ENCODE measurements around the gene MEN1. TPM values are rescaled to one million over a fixed set of nuclear protein-coding genes. Genes with fewer than 3 reads are reported as not detected.

MEN1 gene
- total RNA-seq, 1 experiment from 2014 or later, result 29.2 TPM

DNA sequence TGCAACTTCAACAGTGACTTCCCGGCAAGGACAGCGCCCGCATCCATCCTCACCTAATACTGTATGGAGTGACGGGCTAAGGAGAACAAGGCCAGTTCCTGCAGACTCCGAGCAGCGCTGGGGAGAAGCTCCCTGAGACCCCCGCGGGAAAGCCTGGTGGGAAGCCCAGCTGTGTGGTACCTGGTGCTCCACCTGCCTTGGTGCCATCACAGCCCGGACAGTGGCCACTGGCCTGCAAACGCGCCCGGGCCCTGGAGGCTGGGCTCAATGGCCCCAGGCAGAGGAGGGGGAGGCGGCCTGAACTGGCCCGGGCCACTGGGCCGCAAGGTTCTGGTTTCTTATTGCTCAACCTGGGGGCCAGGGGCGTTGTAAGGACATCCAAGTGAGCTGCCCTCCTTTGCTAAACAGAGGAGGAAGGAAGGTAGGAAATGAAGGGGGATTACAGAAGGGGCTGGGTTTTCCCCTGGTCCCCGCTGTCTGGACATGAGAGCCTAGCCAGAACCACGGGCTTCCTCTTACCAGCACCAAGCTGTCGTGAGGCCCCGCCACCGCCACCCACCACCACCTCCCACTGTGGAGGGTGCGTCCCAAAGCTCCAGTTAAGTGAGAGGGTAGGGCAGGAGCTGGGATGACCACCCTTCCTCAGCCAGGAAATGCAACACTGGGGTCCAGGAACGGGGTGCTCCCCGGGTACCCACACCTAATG, 42.6 kb upstream of the MEN1 start:
- Mint-ChIP-seq H3K27ac (ENCODE audit: low read depth, unreplicated experiment) (peak overlapping the region; percentile 70), H3K36me3 (ENCODE audit: insufficient read depth, unreplicated experiment) (peaks cover 23% of the 10 kb centered on the region), H3K27me3 (ENCODE audit: insufficient read depth, unreplicated experiment) (no peaks in the 10 kb centered on the region), H3K4me1 (ENCODE audit: insufficient read depth, unreplicated experiment) (peaks cover 34% of the 10 kb centered on the region), H3K4me3 (ENCODE audit: unreplicated experiment) (no peak overlapping the region), H3K9me3 (ENCODE audit: unreplicated experiment) (no peaks in the 10 kb centered on the region)
- TF ChIP-seq, protein P1, sequence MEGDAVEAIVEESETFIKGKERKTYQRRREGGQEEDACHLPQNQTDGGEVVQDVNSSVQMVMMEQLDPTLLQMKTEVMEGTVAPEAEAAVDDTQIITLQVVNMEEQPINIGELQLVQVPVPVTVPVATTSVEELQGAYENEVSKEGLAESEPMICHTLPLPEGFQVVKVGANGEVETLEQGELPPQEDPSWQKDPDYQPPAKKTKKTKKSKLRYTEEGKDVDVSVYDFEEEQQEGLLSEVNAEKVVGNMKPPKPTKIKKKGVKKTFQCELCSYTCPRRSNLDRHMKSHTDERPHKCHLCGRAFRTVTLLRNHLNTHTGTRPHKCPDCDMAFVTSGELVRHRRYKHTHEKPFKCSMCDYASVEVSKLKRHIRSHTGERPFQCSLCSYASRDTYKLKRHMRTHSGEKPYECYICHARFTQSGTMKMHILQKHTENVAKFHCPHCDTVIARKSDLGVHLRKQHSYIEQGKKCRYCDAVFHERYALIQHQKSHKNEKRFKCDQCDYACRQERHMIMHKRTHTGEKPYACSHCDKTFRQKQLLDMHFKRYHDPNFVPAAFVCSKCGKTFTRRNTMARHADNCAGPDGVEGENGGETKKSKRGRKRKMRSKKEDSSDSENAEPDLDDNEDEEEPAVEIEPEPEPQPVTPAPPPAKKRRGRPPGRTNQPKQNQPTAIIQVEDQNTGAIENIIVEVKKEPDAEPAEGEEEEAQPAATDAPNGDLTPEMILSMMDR (IDR thresholded peaks at IDR 0.05; ENCODE audit: unreplicated experiment), result no peak
- ChIA-PET POLR2A (interaction anchor here (1.0 to 7.8 kb wide), 2 partner anchors 24 to 188 kb away, joined by 3 to 79 read pairs; partner anchors contain the start of genes EHD1 and SAC3D1), CTCF (interaction anchor here (0.5 to 15.7 kb wide), 4 partner anchors 24 to 49 kb away, joined by 3 to 286 read pairs (median 5); partner anchors contain the start of gene EHD1)
- intact Hi-C loops (cut with micrococcal nuclease), result no loop called here
- no peak for DNase-seq (ENCODE audit: unreplicated experiment)
- BruUV-seq (replicated peaks), result TSS peak; percentile 23

DNA sequence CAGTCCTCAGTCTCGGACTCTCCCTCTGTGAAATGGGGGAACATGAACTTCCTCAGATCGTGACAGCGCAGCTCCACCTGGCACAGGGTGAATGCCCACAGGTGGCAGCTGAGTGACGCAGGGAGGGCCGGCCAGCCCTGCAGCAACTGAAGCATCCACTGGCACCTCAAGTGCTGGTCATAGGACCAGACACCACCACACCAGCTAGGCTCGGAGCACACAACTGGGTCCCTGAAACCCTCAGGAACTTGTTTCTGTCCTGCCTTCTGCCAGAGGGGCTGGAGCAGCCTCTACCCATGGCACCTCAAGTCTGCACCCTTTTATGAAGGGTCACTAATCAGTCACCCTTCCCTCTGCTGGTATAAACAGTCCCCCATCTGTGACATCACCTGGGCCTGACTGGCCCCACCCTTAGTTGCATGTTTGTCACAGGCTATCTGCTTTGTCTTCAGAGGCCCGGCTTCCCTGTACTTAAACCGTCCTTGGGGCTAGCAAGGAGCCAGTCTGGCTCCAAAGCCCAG, 41.5 kb upstream of the MEN1 start:
- TF ChIP-seq, protein P1 (IDR thresholded peaks at IDR 0.05; ENCODE audit: unreplicated experiment), result no peak
- CTCF ChIA-PET, result interaction anchor here (0.6 to 15.7 kb wide), 4 partner anchors 30 to 257 kb away, joined by 3 to 286 read pairs (median 5); partner anchors contain the start of gene EHD1
- H3K4me1 Mint-ChIP-seq (ENCODE audit: insufficient read depth, unreplicated experiment), result peaks cover 40% of the 10 kb centered on the region
- no peaks in the 10 kb centered on the region for H3K9me3 Mint-ChIP-seq (ENCODE audit: unreplicated experiment)
- H3K36me3 Mint-ChIP-seq (ENCODE audit: insufficient read depth, unreplicated experiment), result peaks cover 23% of the 10 kb centered on the region
- POLR2A ChIA-PET, result interaction anchor here (1.6 kb wide), 1 partner anchor 26 kb away, joined by 6 read pairs; the partner anchor contains the start of gene EHD1
- H3K4me3 Mint-ChIP-seq (ENCODE audit: unreplicated experiment), result no peak overlapping the region
- no TSS peak for BruUV-seq (replicated peaks)
- no peak overlapping the region for H3K27ac Mint-ChIP-seq (ENCODE audit: low read depth, unreplicated experiment)
- intact Hi-C loops (cut with micrococcal nuclease), result no loop called here
- no peak for DNase-seq (ENCODE audit: unreplicated experiment)
- H3K27me3 Mint-ChIP-seq (ENCODE audit: insufficient read depth, unreplicated experiment), result no peaks in the 10 kb centered on the region

DNA sequence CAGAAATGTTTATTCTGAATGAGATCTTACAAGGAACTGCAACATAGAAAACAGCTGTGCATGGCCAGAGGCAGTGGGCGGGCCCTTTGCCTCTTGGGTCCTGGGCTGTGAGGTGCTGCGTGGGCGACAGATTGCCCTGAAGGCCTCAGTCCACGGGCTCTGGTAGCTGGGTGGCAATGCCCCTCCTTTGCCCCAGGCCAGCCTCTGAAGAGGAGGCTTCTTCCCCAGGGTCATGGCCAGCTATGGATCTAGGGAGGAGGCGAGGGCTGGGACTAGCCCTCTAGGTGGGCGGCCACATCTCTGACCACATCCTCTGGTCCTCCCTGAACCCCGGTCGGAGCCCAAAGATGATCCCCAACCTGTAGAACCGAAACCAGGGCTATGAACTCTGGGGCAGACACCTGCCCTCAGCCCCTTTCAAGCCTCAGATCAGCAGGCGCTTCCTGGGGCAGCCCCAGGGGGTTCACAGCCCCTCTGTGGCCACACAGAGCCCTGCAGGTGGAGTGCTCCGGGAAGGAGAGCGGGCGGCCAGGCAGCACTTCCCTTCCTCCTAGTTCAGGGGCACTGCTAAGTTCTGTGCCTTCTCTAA, 40.7 kb upstream of the MEN1 start:
- CTCF ChIA-PET, result interaction anchor here (6.3 to 15.7 kb wide), 2 partner anchors 31 to 44 kb away, joined by 93 to 286 read pairs; partner anchors contain the start of gene EHD1

More for the DNA sequence above, 40.7 kb upstream of the MEN1 start:
- Mint-ChIP-seq H3K27ac (ENCODE audit: low read depth, unreplicated experiment) (peak overlapping the region; percentile 49), H3K4me1 (ENCODE audit: insufficient read depth, unreplicated experiment) (peaks cover 35% of the 10 kb centered on the region), H3K4me3 (ENCODE audit: unreplicated experiment) (no peak overlapping the region), H3K27me3 (ENCODE audit: insufficient read depth, unreplicated experiment) (no peaks in the 10 kb centered on the region), H3K9me3 (ENCODE audit: unreplicated experiment) (no peaks in the 10 kb centered on the region), H3K36me3 (ENCODE audit: insufficient read depth, unreplicated experiment) (peaks cover 20% of the 10 kb centered on the region)
- POLR2A ChIA-PET, result interaction anchor here (0.8 to 1.6 kb wide), 3 partner anchors 18 to 27 kb away, joined by 3 to 6 read pairs (median 4); partner anchors contain the start of gene EHD1
- TF ChIP-seq, protein P1 (IDR thresholded peaks at IDR 0.05; ENCODE audit: unreplicated experiment), result no peak
- intact Hi-C loops (cut with micrococcal nuclease), result no loop called here
- DNase-seq (ENCODE audit: unreplicated experiment), result no peak
- no TSS peak for BruUV-seq (replicated peaks)
